ENCODE measurements around the gene SLC12A9.
"Not testable (repeated sequence)": the region's sequence is repeated elsewhere in the genome, so short reads cannot be mapped to it uniquely, and the experiment has no call there.

The SLC12A9 gene

GRCh38 chr7:100896732-100897608, 44.5 kb downstream of the SLC12A9 start:
- DNase-seq = no peak

GRCh38 chr7:100897772-100898454, 45.4 kb downstream of the SLC12A9 start:
- DNase-seq = no peak

GRCh38 chr7:100899432-100899831, 46.9 kb downstream of the SLC12A9 start:
- DNase-seq = no peak

GRCh38 chr7:100900978-100901377, 48.5 kb downstream of the SLC12A9 start:
- DNase-seq = no peak

GRCh38 chr7:100901921-100902332, 49.4 kb downstream of the SLC12A9 start:
- no peak for DNase-seq

GRCh38 chr7:100902638-100903037, 50.1 kb downstream of the SLC12A9 start:
- DNase-seq = no peak

- no peak for DNase-seq
Measured at GRCh38 chr7:100908512-100908911, 56.0 kb downstream of the SLC12A9 start.

- DNase-seq = not testable (repeated sequence)
Measured at GRCh38 chr7:100910443-100910842, 57.9 kb downstream of the SLC12A9 start.

- DNase-seq = no peak
Measured at GRCh38 chr7:100911484-100911883, 59.0 kb downstream of the SLC12A9 start.

GRCh38 chr7:100914208-100914878, 61.8 kb downstream of the SLC12A9 start:
- DNase-seq = no peak

GRCh38 chr7:100914879-100915447, 62.5 kb downstream of the SLC12A9 start:
- no peak for DNase-seq

Measured in fibroblast of skin of abdomen (primary cell).